Type B pancreatic cell (in vitro differentiated cells): Measurements from ENCODE around the gene ACSF3. TPM values are rescaled to one million over a fixed set of nuclear protein-coding genes. Genes with fewer than 3 reads are reported as not detected.

Experiments used
- DNase-seq: peaks from one replicate; pipeline ENCODE4 v3.0.0; 2021; ENCODE audit warnings: mixed read lengths; ENCODE audit not compliant: unreplicated experiment; ENCODE audit errors: extremely low spot score
- H3K27ac Mint-ChIP-seq: 2 replicates; pipeline ENCODE4 v1.8.0; 2021; ENCODE audit warnings: mild to moderate bottlenecking, mixed read lengths
- H3K27me3 Mint-ChIP-seq: 2 replicates; pipeline ENCODE4 v1.8.0; 2021; ENCODE audit warnings: mixed read lengths
- H3K36me3 Mint-ChIP-seq: 2 replicates; pipeline ENCODE4 v1.8.0; 2021; ENCODE audit warnings: mixed read lengths
- H3K4me1 Mint-ChIP-seq: one replicate; pipeline ENCODE4 v1.8.0; 2021; ENCODE audit warnings: mixed read lengths; ENCODE audit not compliant: unreplicated experiment
- H3K4me3 Mint-ChIP-seq: 2 replicates; pipeline ENCODE4 v1.8.0; 2021; ENCODE audit warnings: mild to moderate bottlenecking, mixed read lengths
- H3K9me3 Mint-ChIP-seq: 2 replicates; pipeline ENCODE4 v1.8.0; 2021; ENCODE audit warnings: mixed read lengths
- total RNA-seq: library from RNA; stranded (reverse); gene quantifications from 2 replicates; pipeline ENCODE4 v1.2.1, GENCODE V29; 2021; ENCODE audit warnings: low replicate concordance
- TF ChIP-seq, protein P1 (sequence below): fragments of 200-600 bp; sonication (generic); conservative IDR thresholded peaks from 2 replicates; pipeline ENCODE4 v1.5.0; 2021; ENCODE audit warnings: antibody characterized with exemption, mild to moderate bottlenecking

Gene ACSF3
- total RNA-seq, 1 donor from 2014 or later, result 29.0 TPM

DNA sequence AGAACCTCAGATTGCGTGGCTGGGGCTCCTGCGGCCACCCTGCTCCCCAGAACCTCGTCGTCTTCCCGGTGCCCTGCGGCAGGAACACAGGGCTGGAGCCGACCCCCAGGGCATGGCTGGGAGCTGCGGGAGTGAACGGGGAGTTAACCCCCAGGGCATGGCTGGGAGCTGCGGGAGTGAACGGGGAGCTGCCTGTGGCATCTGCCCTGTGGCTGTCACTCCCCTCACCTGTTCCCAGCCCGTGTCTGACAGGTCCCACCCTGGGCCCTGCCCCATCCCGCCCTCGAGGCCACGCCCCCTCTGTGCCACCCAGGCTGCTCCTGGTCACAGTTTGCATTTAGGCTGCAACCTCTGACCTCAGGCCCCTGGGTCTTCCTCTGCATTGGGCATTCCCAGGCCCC is 39.4 kb upstream of the ACSF3 start:
- no peaks in the 10 kb centered on the region for H3K9me3 Mint-ChIP-seq
- TF ChIP-seq, protein P1, sequence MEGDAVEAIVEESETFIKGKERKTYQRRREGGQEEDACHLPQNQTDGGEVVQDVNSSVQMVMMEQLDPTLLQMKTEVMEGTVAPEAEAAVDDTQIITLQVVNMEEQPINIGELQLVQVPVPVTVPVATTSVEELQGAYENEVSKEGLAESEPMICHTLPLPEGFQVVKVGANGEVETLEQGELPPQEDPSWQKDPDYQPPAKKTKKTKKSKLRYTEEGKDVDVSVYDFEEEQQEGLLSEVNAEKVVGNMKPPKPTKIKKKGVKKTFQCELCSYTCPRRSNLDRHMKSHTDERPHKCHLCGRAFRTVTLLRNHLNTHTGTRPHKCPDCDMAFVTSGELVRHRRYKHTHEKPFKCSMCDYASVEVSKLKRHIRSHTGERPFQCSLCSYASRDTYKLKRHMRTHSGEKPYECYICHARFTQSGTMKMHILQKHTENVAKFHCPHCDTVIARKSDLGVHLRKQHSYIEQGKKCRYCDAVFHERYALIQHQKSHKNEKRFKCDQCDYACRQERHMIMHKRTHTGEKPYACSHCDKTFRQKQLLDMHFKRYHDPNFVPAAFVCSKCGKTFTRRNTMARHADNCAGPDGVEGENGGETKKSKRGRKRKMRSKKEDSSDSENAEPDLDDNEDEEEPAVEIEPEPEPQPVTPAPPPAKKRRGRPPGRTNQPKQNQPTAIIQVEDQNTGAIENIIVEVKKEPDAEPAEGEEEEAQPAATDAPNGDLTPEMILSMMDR, result no peak
- H3K4me1 Mint-ChIP-seq, result no peaks in the 10 kb centered on the region
- no peaks in the 10 kb centered on the region for H3K27me3 Mint-ChIP-seq
- no peak overlapping the region for H3K27ac Mint-ChIP-seq
- no peaks in the 10 kb centered on the region for H3K36me3 Mint-ChIP-seq
- no peak for DNase-seq
- no peak overlapping the region for H3K4me3 Mint-ChIP-seq

DNA sequence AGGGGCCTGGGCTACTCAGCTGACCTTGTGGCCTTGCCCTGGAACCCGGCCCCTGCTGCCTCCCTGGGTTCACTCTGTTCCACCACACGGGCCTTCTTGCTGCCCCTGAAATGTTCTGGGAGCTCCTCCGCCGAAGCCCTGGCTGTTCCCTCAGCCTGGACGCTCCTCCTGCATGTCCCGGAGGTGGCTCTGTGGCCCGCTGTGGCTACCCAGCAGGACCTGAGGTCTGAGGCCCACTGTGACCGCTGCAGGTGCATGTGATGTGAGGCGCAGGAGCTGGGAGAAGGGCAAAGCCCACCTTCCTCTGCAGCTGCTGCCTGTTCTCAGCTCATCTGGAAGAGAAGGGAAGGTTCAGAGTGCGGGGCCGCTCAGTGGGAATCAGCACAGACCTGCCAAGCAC is 38.9 kb upstream of the ACSF3 start:
- Mint-ChIP-seq H3K4me3 (no peak overlapping the region), H3K9me3 (no peaks in the 10 kb centered on the region), H3K27me3 (peaks cover under 1% of the 10 kb centered on the region), H3K4me1 (no peaks in the 10 kb centered on the region), H3K27ac (no peak overlapping the region), H3K36me3 (no peaks in the 10 kb centered on the region)
- no peak for DNase-seq
- TF ChIP-seq, protein P1, result no peak

DNA sequence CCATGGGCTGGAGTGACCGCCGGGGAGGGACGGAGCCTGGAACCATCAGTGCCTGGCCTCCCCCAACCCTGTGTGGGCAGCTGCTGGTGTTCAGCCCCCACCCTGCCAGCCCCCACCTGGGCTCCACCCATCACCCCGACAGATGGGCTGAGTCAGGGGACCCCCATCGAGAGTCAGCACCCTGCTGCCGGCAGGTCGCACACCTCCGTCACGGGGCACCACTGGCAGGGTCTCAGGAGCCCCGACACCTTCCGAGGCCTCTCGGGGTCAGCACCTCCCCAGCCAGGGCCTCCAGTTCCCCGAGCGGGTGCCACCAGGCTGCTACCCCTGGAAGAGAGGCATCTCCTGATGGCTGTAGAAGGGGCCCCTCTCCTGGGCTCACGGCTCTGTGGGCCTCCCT is 38.3 kb upstream of the ACSF3 start:
- no peak for DNase-seq
- TF ChIP-seq, protein P1, result no peak
- Mint-ChIP-seq H3K4me1 (no peaks in the 10 kb centered on the region), H3K27me3 (peaks cover 5% of the 10 kb centered on the region), H3K27ac (no peak overlapping the region), H3K36me3 (no peaks in the 10 kb centered on the region), H3K9me3 (no peaks in the 10 kb centered on the region), H3K4me3 (no peak overlapping the region)

DNA sequence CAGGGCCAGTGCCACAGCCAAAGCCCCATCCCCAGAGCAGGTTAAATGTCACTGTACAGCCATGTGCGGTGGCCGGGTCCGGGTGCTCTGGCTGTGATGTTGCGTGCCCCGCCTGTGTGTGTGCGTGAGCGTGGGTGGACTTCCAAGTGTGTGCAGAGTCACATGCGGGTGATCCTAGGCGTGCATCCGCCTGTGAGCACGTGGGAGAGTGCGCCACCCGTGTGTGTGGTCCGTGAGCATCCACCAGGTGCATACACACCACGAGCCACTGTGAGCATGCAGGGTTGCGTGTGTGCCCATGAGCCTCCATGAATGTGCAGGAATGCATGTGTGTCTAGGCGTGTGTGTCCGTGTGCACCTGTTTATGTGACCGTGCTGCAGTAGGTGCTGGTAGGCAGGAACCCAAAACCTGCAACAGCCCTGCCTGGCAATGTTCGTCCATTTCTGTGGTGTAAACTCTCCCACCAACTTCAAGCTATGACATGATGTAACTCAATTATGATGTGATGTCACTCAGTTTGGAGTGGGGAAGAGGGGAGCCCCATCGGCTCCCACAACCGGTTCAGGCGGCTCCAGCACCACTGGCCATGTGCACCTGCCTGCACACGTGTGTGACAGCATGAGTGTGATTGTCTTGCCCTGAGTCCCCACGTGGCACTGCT is 37.6 kb upstream of the ACSF3 start:
- Mint-ChIP-seq H3K27me3 (peaks cover 8% of the 10 kb centered on the region), H3K27ac (no peak overlapping the region), H3K4me1 (no peaks in the 10 kb centered on the region), H3K9me3 (no peaks in the 10 kb centered on the region), H3K4me3 (no peak overlapping the region), H3K36me3 (no peaks in the 10 kb centered on the region)
- TF ChIP-seq, protein P1, result no peak
- DNase-seq, result no peak

DNA sequence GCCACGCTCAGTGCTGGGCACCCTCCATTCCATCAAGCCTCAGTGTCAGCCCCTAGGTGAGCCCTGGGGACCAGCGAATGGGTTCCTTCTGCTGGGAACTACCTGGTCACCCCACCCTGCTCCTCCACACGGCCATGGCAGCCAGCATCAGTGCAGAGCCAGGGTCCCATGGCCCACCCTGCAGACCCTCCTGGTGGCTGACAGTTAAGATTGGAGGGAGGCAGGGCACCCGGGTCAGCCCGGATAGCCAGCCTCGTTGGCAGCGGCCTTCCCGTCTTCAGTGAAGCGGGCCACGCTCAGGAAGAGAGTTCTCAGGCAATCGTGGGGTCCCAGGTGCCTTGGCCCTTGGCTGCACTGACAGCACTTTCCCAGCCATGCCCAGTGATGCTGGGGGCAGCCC is 37.1 kb upstream of the ACSF3 start:
- Mint-ChIP-seq H3K36me3 (no peaks in the 10 kb centered on the region), H3K9me3 (no peaks in the 10 kb centered on the region), H3K4me1 (no peaks in the 10 kb centered on the region), H3K4me3 (no peak overlapping the region), H3K27ac (no peak overlapping the region), H3K27me3 (peaks cover 12% of the 10 kb centered on the region)
- TF ChIP-seq, protein P1, result no peak
- no peak for DNase-seq
